ENCODE data around the gene PRKN.

The PRKN gene

DNA sequence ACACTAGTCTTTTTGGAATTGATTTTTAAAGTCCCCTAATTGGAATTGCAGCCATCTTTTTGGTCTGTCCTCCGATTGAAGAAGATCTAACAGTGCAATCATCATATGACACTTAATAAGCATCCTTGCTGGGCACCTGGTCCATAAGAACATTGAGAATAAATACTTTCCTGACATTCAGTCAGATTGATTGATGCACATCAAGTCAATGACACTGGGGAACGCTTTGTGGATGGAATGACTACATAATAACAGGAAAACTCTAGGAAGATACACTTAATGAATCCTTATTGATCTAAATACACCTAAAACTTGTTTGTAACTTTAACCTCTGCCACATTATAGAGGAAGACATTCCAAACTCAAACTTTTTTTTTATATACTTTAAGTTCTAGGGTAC lies 255.7 kb downstream of the PRKN start:
- no peak overlapping the region for H3K4me3 ChIP-seq (replicated peaks; ENCODE audit: low read depth, low read length)

DNA sequence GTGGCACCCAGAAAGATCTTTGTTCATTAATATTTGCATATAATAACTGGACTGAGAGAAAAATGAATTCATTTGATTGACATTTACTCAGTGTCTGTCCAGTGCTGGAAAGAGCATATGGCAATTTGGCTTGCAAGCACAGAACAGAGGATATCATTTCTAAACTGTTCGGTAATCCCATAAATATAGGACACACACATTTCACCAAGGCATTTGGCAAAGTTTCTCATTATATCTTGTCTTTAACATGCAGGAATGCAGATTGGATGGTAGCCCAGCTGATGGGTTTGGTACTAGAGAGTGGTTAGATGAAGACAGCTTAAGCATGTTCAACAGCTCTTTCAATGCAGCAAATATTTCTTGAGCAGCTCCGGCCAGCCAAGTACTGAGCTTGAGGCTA lies 259.2 kb downstream of the PRKN start:
- no peak overlapping the region for H3K4me3 ChIP-seq (replicated peaks; ENCODE audit: low read depth, low read length)
- TF ChIP-seq, protein P1, sequence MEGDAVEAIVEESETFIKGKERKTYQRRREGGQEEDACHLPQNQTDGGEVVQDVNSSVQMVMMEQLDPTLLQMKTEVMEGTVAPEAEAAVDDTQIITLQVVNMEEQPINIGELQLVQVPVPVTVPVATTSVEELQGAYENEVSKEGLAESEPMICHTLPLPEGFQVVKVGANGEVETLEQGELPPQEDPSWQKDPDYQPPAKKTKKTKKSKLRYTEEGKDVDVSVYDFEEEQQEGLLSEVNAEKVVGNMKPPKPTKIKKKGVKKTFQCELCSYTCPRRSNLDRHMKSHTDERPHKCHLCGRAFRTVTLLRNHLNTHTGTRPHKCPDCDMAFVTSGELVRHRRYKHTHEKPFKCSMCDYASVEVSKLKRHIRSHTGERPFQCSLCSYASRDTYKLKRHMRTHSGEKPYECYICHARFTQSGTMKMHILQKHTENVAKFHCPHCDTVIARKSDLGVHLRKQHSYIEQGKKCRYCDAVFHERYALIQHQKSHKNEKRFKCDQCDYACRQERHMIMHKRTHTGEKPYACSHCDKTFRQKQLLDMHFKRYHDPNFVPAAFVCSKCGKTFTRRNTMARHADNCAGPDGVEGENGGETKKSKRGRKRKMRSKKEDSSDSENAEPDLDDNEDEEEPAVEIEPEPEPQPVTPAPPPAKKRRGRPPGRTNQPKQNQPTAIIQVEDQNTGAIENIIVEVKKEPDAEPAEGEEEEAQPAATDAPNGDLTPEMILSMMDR (IDR thresholded peaks at IDR 0.05; ENCODE audit: low read length, missing control alignments): no peak
- DNase-seq (ENCODE audit: low read depth): peak; percentile 5

More for the DNA sequence above, 255.7 kb downstream of the PRKN start:
- DNase-seq (ENCODE audit: low read depth): no peak
- TF ChIP-seq, protein P1 (IDR thresholded peaks at IDR 0.05; ENCODE audit: low read length, missing control alignments): no peak

DNA sequence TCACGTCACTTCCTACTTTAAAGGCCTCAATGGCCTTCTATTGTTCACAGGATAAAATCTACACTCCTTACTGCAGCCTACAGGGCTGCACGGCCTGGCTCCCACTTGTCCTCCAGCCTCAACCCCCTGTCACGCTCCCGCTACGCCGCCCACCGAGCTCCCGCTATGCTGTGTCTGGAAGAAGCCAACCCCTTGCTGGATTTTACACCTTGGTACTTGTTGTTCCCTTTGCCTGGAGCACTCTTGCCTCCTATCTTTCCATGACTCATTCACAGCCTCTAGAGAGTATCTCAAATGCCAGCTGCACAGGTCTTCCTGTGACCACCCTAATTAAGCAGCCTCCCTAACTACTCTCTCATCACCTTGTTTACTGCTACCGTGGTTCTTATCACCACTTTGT lies 259.9 kb downstream of the PRKN start:
- DNase-seq (ENCODE audit: low read depth): no peak
- TF ChIP-seq, protein P1 (IDR thresholded peaks at IDR 0.05; ENCODE audit: low read length, missing control alignments): no peak
- H3K4me3 ChIP-seq (replicated peaks; ENCODE audit: low read depth, low read length): no peak overlapping the region

DNA sequence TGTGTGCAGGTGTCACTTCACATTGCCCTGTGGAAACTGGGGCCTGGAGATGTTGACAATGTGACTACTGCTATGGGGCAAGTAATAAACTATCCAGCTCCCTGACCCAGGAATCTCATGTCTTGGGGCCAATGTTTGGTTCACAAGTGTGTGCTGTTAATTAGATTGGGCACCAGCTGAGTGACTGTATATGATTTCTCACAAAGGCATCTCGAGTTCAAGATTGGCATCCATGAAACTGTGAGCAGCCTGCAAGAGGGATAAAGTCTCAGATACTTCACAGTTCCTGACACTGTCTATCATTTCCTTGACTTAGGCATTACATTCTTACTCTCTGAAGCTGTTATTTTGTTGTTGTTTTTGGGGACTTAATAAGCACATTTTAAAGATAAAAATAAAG lies 264.0 kb downstream of the PRKN start:
- no peak overlapping the region for H3K4me3 ChIP-seq (replicated peaks; ENCODE audit: low read depth, low read length)
- DNase-seq (ENCODE audit: low read depth): no peak
- TF ChIP-seq, protein P1 (IDR thresholded peaks at IDR 0.05; ENCODE audit: low read length, missing control alignments): no peak

DNA sequence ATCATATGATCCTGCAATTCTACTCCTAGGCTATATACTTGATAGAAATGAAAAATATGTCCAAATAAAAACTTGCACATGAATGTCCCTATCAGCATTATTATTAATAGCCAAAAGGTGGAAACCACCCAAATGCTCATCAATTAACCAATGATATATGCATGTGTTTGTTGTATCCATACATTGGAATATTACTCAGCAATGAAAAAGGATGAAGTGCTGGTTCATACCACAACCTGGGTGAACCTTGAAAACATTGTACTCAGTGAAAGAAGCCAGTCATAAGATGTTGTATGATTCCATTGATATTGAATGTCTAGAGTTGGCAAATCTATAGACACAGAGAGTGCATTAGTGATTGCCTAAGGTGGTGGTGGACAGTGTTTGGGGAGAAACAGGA lies 267.6 kb downstream of the PRKN start:
- TF ChIP-seq, protein P1 (IDR thresholded peaks at IDR 0.05; ENCODE audit: low read length, missing control alignments): no peak
- no peak for DNase-seq (ENCODE audit: low read depth)
- H3K4me3 ChIP-seq (replicated peaks; ENCODE audit: low read depth, low read length): no peak overlapping the region

DNA sequence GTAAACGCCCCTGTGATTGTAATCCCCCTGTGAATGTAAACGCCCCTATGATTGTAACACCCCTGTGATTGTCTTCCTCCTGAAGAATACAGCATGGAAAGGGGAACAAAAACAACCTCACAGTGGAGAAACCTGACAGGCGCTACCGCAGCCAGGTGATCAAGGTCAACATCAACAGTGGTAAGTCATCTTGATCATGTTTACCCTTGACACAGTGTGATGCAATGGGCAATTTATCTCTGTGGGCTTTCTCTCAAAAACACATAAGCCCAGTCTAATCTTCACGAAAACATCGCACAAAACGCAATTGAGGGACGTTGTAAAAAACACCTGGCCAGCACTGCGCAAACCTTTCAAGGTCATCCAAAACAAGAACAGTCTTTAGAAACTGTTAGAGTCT lies 277.2 kb downstream of the PRKN start:
- no peak for DNase-seq (ENCODE audit: low read depth)
- no peak overlapping the region for H3K4me3 ChIP-seq (replicated peaks; ENCODE audit: low read depth, low read length)
- TF ChIP-seq, protein P1 (IDR thresholded peaks at IDR 0.05; ENCODE audit: low read length, missing control alignments): no peak

DNA sequence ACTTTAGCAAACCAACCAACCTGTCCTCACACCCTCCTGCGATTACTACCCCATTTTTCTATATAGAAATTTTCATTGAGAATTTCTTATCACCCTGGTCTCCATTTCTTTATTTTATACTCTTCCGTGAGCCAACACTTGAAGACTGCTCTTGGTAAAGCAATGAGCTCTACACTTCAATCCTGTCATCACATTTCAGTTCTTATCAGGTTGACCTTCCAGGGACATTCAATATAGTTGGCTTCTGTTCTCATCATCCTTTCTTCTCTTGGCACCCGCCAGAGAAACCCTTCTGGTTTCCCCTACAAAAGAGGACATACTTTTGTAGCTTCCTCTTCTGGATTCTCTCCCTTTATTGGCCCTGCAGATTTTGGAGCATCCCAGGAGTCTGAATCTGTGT lies 279.3 kb downstream of the PRKN start:
- H3K4me3 ChIP-seq (replicated peaks; ENCODE audit: low read depth, low read length): no peak overlapping the region
- TF ChIP-seq, protein P1 (IDR thresholded peaks at IDR 0.05; ENCODE audit: low read length, missing control alignments): no peak
- DNase-seq (ENCODE audit: low read depth): no peak
